Activated naive CD8-positive, alpha-beta T cell treated with anti-CD3 and anti-CD28 coated beads, Interleukin-2, amount 50 U/mL, for 24 hours (primary cell): ENCODE measurements around the gene TMEM11.

ENCODE experiments used
- ATAC-seq: fragments of 150-1000 bp; cut with Tn5 transposase; one replicate; pipeline ENCODE4 v1.10.0; 2021
- DNase-seq: peaks from one replicate; pipeline ENCODE4 v3.0.0; 2021
- H3K27ac Mint-ChIP-seq: one replicate; pipeline ENCODE4 v1.8.0; 2021; ENCODE audit warnings: mild to moderate bottlenecking, mixed read lengths
- H3K27me3 Mint-ChIP-seq: one replicate; pipeline ENCODE4 v1.8.0; 2021; ENCODE audit warnings: mixed read lengths
- H3K36me3 Mint-ChIP-seq: one replicate; pipeline ENCODE4 v1.8.0; 2021; ENCODE audit warnings: low read depth, mixed read lengths
- H3K4me1 Mint-ChIP-seq: one replicate; pipeline ENCODE4 v1.8.0; 2021; ENCODE audit warnings: mixed read lengths
- H3K4me3 Mint-ChIP-seq: one replicate; pipeline ENCODE4 v1.8.0; 2021; ENCODE audit warnings: mild to moderate bottlenecking, moderate library complexity, mixed read lengths
- H3K9me3 Mint-ChIP-seq: one replicate; pipeline ENCODE4 v1.8.0; 2021; ENCODE audit warnings: mixed read lengths

The TMEM11 gene

DNA sequence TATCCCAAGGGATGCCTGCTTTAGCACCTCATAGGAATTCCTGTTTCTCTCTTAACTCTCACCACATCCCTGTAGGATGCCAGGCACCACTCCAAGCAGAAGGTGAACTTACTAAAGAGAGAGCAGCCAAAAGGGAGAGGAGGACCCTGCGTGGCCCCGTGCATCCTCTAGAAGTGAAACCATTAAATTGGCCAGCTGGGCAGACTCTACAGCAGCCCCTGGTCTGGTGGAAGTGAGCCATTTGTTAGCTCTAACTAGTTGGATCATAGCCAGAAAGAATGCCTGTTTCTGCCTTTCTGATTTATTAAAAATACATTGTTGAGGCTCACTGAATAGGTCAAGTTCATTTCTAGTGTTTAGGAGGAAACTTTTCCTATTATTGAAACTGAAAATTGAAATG lies 22.3 kb downstream of the TMEM11 start:
- Mint-ChIP-seq H3K9me3 (no peaks in the 10 kb centered on the region), H3K27ac (no peak overlapping the region)
- ATAC-seq = no peak

DNA sequence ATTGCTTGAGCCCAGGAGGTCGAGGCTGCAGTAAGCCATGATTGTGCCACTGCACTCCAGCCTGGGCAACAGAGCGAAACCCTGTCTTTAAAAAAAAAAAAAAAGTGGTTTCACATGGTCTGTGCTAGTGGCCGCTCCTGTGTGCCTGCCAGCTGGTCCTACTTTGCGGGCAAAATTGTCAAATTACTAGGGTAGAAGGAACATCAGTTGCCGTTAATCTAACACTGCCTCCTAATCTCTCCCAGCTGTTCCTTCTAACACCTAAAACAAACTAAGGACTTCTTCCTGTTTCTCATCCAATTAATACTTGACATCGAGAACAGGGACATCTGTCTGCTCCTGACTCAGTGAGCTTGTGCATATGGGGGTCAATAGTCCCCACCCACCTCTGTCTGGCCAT lies 23.9 kb downstream of the TMEM11 start:
- no peaks in the 10 kb centered on the region for H3K27me3 Mint-ChIP-seq
- no peak overlapping the region for H3K4me3 Mint-ChIP-seq
- H3K27ac Mint-ChIP-seq = no peak overlapping the region
- H3K4me1 Mint-ChIP-seq = peaks cover 3% of the 10 kb centered on the region
- DNase-seq (no peak), ATAC-seq (no peak)
- H3K36me3 Mint-ChIP-seq = peaks cover 14% of the 10 kb centered on the region
- H3K9me3 Mint-ChIP-seq = no peaks in the 10 kb centered on the region

More for the DNA sequence above, 22.3 kb downstream of the TMEM11 start:
- H3K27me3 Mint-ChIP-seq = no peaks in the 10 kb centered on the region
- peaks cover 21% of the 10 kb centered on the region for H3K36me3 Mint-ChIP-seq
- H3K4me1 Mint-ChIP-seq = peaks cover 3% of the 10 kb centered on the region
- no peak for DNase-seq
- H3K4me3 Mint-ChIP-seq = no peak overlapping the region

DNA sequence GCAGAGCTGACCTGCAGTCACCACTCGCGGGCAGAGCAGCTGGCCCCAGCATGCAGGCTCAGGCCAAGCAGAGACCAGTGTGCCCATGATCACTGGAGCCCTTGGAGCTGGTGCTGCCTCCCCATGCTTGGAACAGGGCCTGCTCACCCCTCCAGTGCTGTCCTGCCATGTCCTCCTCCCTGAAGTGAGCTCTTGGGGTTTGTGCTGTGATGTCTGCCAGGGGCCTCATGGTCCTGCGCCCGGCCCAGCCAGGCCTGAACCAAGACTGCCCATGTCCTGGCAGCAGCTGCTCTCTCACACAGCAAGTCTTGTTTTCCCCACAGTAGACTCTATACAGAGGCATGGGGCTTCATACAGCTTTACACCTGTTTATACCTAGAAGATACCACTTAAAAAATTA lies 24.6 kb downstream of the TMEM11 start:
- no peak overlapping the region for H3K27ac Mint-ChIP-seq
- DNase-seq = no peak
- H3K4me1 Mint-ChIP-seq = peaks cover 3% of the 10 kb centered on the region
- H3K4me3 Mint-ChIP-seq = no peak overlapping the region
- no peaks in the 10 kb centered on the region for H3K9me3 Mint-ChIP-seq
- no peaks in the 10 kb centered on the region for H3K27me3 Mint-ChIP-seq
- ATAC-seq = no peak
- H3K36me3 Mint-ChIP-seq = peaks cover 14% of the 10 kb centered on the region

DNA sequence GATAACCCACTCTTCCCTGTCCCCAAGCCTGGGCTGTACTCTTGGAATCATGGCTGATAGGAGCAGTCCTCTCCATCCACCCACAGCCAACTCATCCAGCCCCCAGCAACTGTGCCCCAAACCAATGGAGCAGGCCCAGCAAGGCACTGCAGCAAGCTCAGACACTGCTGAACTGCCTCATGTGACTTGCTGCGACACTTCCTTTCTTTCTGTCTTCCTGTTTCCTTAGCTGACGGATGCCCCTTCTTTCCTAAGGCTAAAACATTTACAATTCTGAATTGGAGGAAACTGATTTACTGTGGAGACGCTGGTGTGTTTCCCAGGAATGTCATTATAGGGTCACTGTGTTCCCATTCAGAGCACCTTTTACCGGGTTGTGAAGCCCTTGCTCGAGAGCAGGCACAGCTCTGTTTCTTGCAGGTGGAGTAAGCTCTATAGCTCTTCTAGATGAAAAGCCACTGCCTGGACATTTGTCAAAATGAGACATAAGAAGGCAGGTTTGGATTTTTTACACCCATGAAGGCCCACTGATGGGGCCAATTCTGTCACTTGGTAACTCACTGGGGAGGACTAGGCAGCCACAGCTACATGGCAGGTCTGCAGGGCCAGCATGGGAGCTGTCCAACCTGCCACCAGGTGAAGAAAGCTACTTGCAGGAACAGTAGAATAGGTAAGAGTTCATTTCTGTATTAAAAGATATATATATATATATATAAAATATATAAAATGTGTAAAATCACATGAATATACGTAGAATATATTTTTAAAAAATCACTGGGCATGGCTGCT lies 27.4 kb downstream of the TMEM11 start:
- H3K27me3 Mint-ChIP-seq = no peaks in the 10 kb centered on the region
- ATAC-seq (no peak), DNase-seq (no peak)
- H3K27ac Mint-ChIP-seq = no peak overlapping the region
- H3K9me3 Mint-ChIP-seq = no peaks in the 10 kb centered on the region
- H3K36me3 Mint-ChIP-seq = peaks cover 11% of the 10 kb centered on the region
- no peaks in the 10 kb centered on the region for H3K4me1 Mint-ChIP-seq
- no peak overlapping the region for H3K4me3 Mint-ChIP-seq

DNA sequence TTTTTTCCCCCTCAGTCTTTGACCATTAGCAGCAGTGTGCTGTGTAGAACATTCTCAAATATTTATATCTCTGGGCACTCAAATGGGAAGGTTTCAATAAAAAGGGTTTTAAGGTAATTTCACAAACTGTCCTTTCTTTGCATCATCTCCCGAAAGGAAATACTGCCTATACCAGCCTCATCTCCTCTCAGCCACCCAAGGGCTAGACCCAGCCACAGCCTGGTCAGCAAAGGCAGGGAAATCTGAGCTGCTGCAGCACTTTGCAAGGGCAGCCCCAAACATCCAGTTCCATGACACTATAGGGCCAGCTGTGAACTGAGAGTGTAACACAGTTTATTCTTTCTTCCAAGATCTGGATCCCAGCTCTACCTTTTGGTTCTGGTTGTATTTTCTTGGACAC lies 28.9 kb downstream of the TMEM11 start:
- H3K4me1 Mint-ChIP-seq = no peaks in the 10 kb centered on the region
- H3K27me3 Mint-ChIP-seq = no peaks in the 10 kb centered on the region
- no peaks in the 10 kb centered on the region for H3K9me3 Mint-ChIP-seq
- no peak for ATAC-seq
- no peak for DNase-seq
- no peak overlapping the region for H3K4me3 Mint-ChIP-seq
- peaks cover 11% of the 10 kb centered on the region for H3K36me3 Mint-ChIP-seq
- H3K27ac Mint-ChIP-seq = no peak overlapping the region

DNA sequence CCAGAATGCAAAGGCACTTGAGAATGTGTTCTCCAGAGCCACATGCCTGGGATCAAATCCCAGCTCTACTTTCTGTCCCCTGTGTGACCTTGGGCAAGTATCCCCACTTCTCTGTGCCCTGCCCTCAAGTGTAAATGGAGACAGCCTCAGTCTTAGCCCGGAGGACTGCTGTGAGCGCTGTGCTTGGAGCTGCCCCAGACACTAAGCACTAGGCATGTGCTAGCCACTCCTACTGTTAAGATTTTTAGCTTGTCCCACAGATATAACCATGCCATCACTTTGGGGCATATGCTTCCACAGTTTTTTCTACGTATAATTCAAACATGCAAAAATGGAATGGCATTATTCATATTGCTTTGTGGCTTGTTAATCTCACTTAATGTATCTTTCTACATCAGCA lies 29.4 kb downstream of the TMEM11 start:
- Mint-ChIP-seq H3K4me3 (no peak overlapping the region), H3K27ac (no peak overlapping the region), H3K9me3 (no peaks in the 10 kb centered on the region), H3K27me3 (no peaks in the 10 kb centered on the region), H3K36me3 (peaks cover 12% of the 10 kb centered on the region), H3K4me1 (no peaks in the 10 kb centered on the region)
- DNase-seq (no peak), ATAC-seq (no peak)

DNA sequence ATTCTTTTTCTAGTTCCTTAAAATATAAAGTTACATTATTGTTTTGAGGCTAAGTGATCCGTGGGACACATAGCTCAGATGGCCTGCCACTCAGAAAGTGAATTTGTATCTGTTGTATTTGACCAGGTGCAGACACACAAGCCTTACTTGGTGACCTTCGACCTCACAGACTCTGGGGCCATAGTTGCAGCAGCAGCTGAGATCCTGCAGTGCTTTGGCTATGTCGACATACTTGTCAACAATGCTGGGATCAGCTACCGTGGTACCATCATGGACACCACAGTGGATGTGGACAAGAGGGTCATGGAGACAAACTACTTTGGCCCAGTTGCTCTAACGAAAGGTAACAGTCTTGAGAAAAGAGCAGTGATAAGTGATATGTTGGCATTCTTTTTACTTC lies 30.5 kb downstream of the TMEM11 start:
- no peak for DNase-seq
- Mint-ChIP-seq H3K4me3 (no peak overlapping the region), H3K27ac (no peak overlapping the region), H3K27me3 (no peaks in the 10 kb centered on the region), H3K4me1 (no peaks in the 10 kb centered on the region), H3K36me3 (peaks cover 9% of the 10 kb centered on the region), H3K9me3 (no peaks in the 10 kb centered on the region)
- no peak for ATAC-seq

DNA sequence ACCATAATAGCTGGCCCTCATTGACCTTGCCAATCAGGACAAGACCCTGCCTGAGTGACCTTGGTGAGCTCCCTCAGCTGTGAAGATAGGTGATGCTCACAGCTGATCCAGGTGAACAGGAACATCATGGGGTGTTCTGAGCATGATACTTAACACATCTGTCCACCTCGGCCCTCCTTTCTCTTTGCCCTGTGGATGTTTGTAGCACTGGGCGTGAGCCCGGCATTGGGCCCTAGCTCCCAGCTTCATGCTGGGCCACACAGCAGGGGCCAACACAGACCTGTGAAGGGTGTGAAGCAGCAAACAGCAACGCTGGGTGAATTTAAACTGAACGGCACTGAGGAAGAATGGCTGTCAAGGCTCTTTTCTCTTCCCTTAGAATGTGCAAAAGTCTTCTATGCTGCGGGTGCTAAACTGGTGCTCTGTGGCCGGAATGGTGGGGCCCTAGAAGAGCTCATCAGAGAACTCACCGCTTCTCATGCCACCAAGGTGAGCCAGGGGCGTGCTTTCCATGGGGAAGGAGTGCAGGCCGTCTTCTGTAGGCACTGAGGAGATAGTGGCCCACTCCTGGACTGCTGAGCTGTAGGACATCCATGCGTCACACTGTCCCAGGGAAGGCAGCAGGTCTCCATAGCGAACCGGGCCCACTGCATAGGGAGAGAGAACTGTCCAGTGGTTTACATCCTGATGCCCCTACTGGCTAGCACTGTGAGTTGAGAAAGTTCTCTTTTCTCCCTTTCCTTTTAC lies 35.9 kb downstream of the TMEM11 start:
- H3K4me3 Mint-ChIP-seq = no peak overlapping the region
- no peak overlapping the region for H3K27ac Mint-ChIP-seq
- H3K9me3 Mint-ChIP-seq = no peaks in the 10 kb centered on the region
- peaks cover 15% of the 10 kb centered on the region for H3K36me3 Mint-ChIP-seq
- H3K4me1 Mint-ChIP-seq = no peaks in the 10 kb centered on the region
- no peak for DNase-seq
- no peaks in the 10 kb centered on the region for H3K27me3 Mint-ChIP-seq
- ATAC-seq = no peak

DNA sequence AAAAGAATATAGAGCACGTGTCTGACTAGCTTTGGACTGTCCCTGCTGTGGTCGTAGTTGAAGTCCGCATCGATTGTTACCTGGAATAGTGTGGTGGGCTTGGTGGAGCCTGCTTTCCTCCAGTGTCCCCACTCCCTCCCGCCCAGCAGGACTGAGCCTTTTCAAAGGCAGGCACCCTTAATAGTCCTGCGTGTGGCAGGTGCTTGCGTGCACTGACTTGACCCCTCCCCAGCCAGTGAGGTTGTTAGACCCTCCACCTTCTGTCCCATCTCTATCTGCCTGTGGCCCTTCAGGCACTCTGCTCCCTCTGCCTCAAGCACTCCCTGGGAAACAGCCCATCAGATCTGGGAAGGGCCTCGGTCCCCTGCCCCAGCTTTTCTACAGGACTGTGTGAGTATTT lies 36.6 kb downstream of the TMEM11 start:
- ATAC-seq (no peak), DNase-seq (no peak)
- no peaks in the 10 kb centered on the region for H3K4me1 Mint-ChIP-seq
- H3K9me3 Mint-ChIP-seq = no peaks in the 10 kb centered on the region
- no peak overlapping the region for H3K27ac Mint-ChIP-seq
- no peaks in the 10 kb centered on the region for H3K27me3 Mint-ChIP-seq
- no peak overlapping the region for H3K4me3 Mint-ChIP-seq
- H3K36me3 Mint-ChIP-seq = peaks cover 18% of the 10 kb centered on the region

DNA sequence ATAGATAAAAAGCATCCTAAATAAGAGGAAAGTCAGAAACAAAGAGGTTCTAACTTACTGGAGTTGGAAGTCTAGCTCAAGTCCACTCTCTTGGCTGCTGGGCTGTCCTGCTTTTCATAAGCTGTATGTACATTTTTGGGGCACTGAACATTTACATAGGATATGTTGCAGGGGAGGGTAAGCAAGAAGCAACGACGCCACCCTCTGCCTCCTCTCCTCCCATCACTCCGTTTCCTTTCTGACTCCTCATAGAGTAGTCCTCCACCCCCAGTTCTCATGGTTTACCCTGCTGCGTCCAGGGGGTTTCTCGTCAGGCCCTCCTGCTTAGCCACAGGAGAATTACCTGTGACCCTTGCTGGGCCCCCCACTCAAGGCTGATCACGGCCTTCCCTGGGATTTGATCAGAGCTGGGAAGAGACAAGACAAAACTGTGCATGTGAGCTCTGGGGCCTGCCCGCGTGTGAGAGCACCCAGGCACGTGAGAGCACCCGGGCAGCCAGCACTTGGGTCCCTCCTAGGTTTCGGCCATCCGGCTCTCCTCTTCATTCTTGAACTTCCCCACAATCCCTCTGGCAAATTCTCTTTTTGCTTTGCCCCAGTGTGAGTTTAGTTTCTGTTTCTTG lies 37.1 kb downstream of the TMEM11 start:
- Mint-ChIP-seq H3K27me3 (no peaks in the 10 kb centered on the region), H3K27ac (no peak overlapping the region), H3K9me3 (no peaks in the 10 kb centered on the region), H3K36me3 (peaks cover 18% of the 10 kb centered on the region), H3K4me3 (no peak overlapping the region), H3K4me1 (no peaks in the 10 kb centered on the region)
- DNase-seq = no peak
- no peak for ATAC-seq

DNA sequence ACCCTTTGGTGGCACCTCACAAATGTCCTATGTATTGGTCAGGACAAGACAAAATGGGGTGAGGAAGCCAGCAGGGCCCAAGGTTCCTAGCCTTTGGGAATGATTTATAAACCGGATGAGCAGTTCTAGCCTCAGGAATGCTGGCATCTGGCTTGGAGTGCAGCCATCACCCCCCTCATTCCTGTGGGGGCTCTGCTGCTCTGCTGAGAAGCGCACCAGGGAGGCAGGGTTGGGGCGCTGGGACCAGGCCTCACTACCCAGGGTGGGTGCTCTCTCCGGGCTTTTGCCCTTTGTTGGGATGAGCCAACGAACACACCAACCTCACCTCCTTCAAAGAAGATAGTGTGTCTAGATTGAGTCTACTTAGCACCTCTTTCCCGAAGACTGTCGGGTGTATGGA lies 39.2 kb downstream of the TMEM11 start:
- H3K27ac Mint-ChIP-seq = no peak overlapping the region
- no peak overlapping the region for H3K4me3 Mint-ChIP-seq
- H3K27me3 Mint-ChIP-seq = no peaks in the 10 kb centered on the region
- peaks cover 14% of the 10 kb centered on the region for H3K36me3 Mint-ChIP-seq
- H3K4me1 Mint-ChIP-seq = peaks cover 9% of the 10 kb centered on the region
- DNase-seq (no peak), ATAC-seq (no peak)
- no peaks in the 10 kb centered on the region for H3K9me3 Mint-ChIP-seq

DNA sequence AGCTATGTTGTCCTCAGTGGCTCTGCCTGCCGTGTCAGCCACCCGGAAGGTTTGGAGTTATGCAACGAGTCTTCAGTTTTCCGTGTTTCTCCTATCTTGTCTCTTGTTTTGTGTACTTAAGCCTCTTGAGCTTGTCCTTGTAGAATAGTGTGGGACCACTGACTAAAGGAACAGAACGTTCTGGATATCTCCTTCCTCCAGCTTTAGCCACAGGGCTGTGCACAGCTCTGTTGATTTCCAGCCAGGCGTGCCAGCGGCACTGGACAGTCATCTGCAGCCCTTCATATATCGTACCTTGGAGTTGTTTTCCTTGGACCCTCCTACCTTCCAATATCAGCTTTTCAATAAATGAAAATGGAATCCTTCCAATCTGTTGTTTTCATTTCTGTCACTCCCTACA lies 39.8 kb downstream of the TMEM11 start:
- no peak overlapping the region for H3K4me3 Mint-ChIP-seq
- H3K27me3 Mint-ChIP-seq = no peaks in the 10 kb centered on the region
- peaks cover 14% of the 10 kb centered on the region for H3K36me3 Mint-ChIP-seq
- DNase-seq = no peak
- no peak overlapping the region for H3K27ac Mint-ChIP-seq
- H3K9me3 Mint-ChIP-seq = no peaks in the 10 kb centered on the region
- peaks cover 9% of the 10 kb centered on the region for H3K4me1 Mint-ChIP-seq
- ATAC-seq = no peak

DNA sequence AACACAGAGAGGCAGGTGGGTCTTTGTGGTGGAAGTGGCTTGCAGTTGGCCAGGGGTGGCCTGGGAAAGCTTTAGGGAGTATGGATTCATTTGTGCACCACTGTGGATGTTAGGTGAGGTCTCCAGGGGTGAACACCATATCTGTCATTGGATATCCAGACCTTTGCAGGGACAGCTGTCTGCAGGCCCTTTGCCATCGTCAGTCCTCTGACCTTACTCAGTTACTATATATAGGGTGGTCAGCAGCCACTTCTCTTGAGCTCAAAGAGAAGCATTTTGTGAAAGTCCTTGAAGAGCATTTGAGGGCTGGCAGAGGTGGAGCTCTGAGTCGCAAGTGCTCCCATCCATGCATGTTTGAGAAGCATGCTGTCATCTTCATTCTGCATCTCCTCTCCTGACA lies 40.4 kb downstream of the TMEM11 start:
- DNase-seq (no peak), ATAC-seq (no peak)
- Mint-ChIP-seq H3K36me3 (peaks cover 11% of the 10 kb centered on the region), H3K4me3 (no peak overlapping the region), H3K4me1 (peaks cover 11% of the 10 kb centered on the region), H3K27me3 (no peaks in the 10 kb centered on the region), H3K9me3 (no peaks in the 10 kb centered on the region), H3K27ac (no peak overlapping the region)

DNA sequence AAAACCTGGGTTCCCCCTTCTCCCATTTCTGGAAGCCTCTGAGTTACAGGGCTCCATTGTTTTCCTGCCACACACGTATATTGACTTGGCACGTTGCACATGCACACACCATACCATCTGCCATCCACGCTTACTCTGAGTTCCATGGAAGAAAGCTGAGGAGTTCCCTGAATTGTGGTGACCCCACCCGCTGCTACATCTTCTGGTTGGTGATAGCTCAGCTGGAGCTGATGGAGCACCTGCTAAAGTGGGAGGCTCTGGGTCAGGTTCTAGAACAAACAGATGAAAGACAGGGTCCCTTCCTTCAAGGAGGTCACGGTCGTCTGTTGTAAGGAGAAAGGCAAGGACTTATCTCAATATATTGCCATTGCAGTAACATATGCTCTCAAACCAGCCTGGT lies 41.1 kb downstream of the TMEM11 start:
- no peak overlapping the region for H3K27ac Mint-ChIP-seq
- H3K27me3 Mint-ChIP-seq = no peaks in the 10 kb centered on the region
- no peaks in the 10 kb centered on the region for H3K9me3 Mint-ChIP-seq
- H3K4me1 Mint-ChIP-seq = peaks cover 12% of the 10 kb centered on the region
- peaks cover 14% of the 10 kb centered on the region for H3K36me3 Mint-ChIP-seq
- ATAC-seq = no peak
- no peak overlapping the region for H3K4me3 Mint-ChIP-seq
- no peak for DNase-seq

DNA sequence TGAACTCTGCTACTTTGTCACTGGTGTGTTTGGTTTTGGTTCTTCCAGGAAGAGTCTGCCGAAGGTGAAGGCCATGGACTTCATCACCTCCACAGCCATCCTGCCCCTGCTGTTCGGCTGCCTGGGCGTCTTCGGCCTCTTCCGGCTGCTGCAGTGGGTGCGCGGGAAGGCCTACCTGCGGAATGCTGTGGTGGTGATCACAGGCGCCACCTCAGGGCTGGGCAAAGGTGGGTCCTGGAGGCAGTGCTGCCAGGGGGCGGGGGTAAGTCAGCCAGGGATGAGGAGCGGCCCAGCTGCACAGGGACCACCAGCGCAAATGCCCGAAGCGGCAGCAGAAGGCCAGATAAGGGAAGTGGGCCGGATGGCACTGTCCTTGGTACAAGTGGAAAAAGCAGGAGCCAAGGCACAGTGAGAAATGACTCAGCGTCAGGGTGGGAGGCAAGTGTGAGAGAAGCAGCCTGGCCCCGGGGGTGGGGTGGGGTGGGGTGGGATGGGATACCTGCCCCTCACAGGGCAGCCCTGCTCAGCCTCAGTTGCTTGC lies 41.9 kb downstream of the TMEM11 start:
- Mint-ChIP-seq H3K36me3 (peaks cover 14% of the 10 kb centered on the region), H3K27ac (no peak overlapping the region), H3K4me3 (no peak overlapping the region), H3K4me1 (peaks cover 19% of the 10 kb centered on the region), H3K9me3 (no peaks in the 10 kb centered on the region), H3K27me3 (no peaks in the 10 kb centered on the region)
- ATAC-seq (no peak), DNase-seq (no peak)
